GM12891 (cell line): ENCODE results near the gene CNTNAP5.

Experiments
- POLR2A ChIP-seq: IDR thresholded peaks from 2 replicates; pipeline ENCODE4 v1.6.1; 2011; ENCODE audit warnings: low read depth, low read length, control low read depth
- POLR2AphosphoS5 ChIP-seq: IDR thresholded peaks from 2 replicates; pipeline ENCODE4 v1.6.1; 2011; ENCODE audit warnings: low read depth, low read length, control low read depth
- SPI1 ChIP-seq: IDR thresholded peaks from 2 replicates; pipeline ENCODE4 v1.6.1; 2011; ENCODE audit warnings: low read depth, low read length, control low read depth

- TF ChIP-seq POLR2A = no peak
- TF ChIP-seq POLR2AphosphoS5 = no peak
- TF ChIP-seq SPI1 = no peak
These were observed 256.5 kb downstream of the CNTNAP5 start for GRCh38 chr2:124281541-124281940.
